Lower leg skin (tissue), 3 donors: ENCODE data around the gene SPATA19.

Experiments used
- POLR2A ChIP-seq, 2 donors: fragments of 450-650 bp; IDR thresholded peaks; one replicate each; pipeline ENCODE4 v1.6.1; 2016 to 2017; ENCODE audit warnings: antibody characterized with exemption in 2 of 2, mild to moderate bottlenecking in 1 of 2, moderate library complexity in 1 of 2
- TF ChIP-seq, protein P1 (sequence below), 3 donors: fragments of 450-650 bp; IDR thresholded peaks; one replicate each; pipeline ENCODE4 v1.5.1; 2016; ENCODE audit warnings: antibody characterized with exemption in 3 of 3, mild to moderate bottlenecking in 3 of 3, moderate library complexity in 2 of 3

DNA sequence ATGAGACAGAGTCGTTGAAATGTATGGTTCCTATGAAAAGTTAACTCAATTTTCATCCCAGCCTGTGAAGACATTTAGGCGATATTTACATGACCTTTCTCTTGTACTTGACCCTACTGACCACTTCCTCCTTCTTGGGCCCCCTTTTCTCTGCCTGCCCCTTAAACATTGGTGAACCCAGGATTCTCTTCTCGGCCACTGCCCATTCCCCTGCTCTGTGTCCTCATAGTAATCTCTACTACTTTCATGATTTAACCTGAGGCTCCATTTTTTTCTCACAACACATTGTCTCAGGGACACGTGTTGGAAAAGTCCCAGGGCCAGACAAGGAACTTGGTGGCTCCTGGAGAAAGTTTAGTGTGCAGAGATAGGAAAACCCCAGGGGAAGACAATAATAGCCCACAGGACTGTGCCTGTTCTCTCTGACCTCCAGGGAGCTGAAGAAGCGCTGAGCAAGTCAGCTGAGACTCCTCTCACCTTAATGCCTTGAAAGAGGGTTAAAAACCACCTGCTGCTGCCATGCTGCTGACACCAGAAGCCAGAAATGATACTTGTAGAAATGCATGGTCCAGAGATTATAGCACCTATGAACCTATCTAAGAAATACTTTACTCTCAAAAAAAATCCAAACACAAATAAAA is 42.5 kb upstream of the SPATA19 start:
- TF ChIP-seq, protein P1, sequence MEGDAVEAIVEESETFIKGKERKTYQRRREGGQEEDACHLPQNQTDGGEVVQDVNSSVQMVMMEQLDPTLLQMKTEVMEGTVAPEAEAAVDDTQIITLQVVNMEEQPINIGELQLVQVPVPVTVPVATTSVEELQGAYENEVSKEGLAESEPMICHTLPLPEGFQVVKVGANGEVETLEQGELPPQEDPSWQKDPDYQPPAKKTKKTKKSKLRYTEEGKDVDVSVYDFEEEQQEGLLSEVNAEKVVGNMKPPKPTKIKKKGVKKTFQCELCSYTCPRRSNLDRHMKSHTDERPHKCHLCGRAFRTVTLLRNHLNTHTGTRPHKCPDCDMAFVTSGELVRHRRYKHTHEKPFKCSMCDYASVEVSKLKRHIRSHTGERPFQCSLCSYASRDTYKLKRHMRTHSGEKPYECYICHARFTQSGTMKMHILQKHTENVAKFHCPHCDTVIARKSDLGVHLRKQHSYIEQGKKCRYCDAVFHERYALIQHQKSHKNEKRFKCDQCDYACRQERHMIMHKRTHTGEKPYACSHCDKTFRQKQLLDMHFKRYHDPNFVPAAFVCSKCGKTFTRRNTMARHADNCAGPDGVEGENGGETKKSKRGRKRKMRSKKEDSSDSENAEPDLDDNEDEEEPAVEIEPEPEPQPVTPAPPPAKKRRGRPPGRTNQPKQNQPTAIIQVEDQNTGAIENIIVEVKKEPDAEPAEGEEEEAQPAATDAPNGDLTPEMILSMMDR (IDR thresholded peaks at IDR 0.05) = no peak
- no peak for TF ChIP-seq POLR2A (IDR thresholded peaks at IDR 0.05)
